ENCODE data around the gene PURB. TPM values are rescaled to one million over a fixed set of nuclear protein-coding genes. Genes with fewer than 3 reads are reported as not detected.
A peak's percentile ranks its signal among the peaks of the same experiment; 100 is the strongest.

The PURB gene
- total and polyA plus RNA-seq, 9 of the 15 experiments (the other 6 are each of a cell fraction or from before 2014, with no cell fraction given) = 1.6 to 14.1 (median 8.8) TPM

GRCh38 chr7:44909596-44910389 lies 24.5 kb upstream of the PURB start (continued):
- TF ChIP-seq ATF3 (IDR thresholded peaks at IDR 0.05) = 0 out of 2 replicates have a peak, but pooled peaks have one; percentile 22
- no peak for TF ChIP-seq ATF3 (CRISPR knock-in tag; conservative IDR thresholded peaks at IDR 0.05)
- peak; percentile 52; the same call in 1 of the 2 replicates for TF ChIP-seq CEBPG (CRISPR knock-in tag; IDR thresholded peaks at IDR 0.05)
- peak; percentile 37 to 50; a peak in 3 of 4 replicates for TF ChIP-seq CEBPG (tag; conservative IDR thresholded peaks at IDR 0.05 in 1 of 2, IDR thresholded peaks at IDR 0.05 in 1 of 2)

DNA sequence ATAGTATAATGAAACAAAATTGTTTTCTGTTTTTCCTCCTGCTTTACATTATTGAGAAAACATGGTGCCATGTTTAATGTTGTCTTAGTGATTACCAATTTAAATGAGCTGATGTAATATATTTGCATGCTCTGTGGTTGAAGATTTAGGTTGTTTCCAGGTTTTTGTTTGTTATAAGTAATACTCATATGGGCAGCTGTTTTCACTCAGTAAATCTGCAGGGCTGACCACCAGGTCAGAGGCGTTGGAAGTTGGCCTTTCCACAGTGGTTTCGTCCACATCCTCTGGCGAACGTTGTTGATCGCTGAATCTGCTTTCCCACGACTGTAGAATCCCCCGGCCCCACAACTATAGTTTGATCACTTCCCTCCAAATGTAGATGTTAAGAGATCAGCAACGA lies 21.6 kb upstream of the PURB start:
- DNase-seq (ENCODE audit: extremely low read depth in 1 of 4, low spot score in 3 of 4) (no peak), ATAC-seq (no peak), FAIRE-seq (no peak)
- no TSS peak for BruUV-seq (replicated peaks)
- Histone ChIP-seq H3K9me3 (replicated peaks; ENCODE audit: control insufficient read depth, insufficient read depth, low read depth, low read length) (no peaks in the 10 kb centered on the region), H3K27me3 (ENCODE audit: control insufficient read depth in 2 of 2, insufficient read depth in 2 of 2, low read length in 2 of 2) (peaks cover 0 to 11% of the 10 kb centered on the region in 2 experiments; a peak in 2 of 5 replicates), H3K4me3 (no peak overlapping the region), H2AFZ (ENCODE audit: low read depth, low read length) (no peak overlapping the region), H3K4me1 (replicated peaks in 1 of 2; ENCODE audit: control insufficient read depth in 2 of 2, insufficient read depth in 2 of 2, low read length in 2 of 2) (peaks cover 0 to 3% of the 10 kb centered on the region in 2 experiments; a peak in 2 of 5 replicates), H3K9ac (ENCODE audit: insufficient read depth in 1 of 2, low read depth in 2 of 2, low read length in 2 of 2) (no peak overlapping the region), H3K9me1 (ENCODE audit: control insufficient read depth, insufficient read depth, low read length) (no peaks in the 10 kb centered on the region), H3K36me3 (ENCODE audit: control insufficient read depth, insufficient read depth, low read length) (no peaks in the 10 kb centered on the region), H4K20me1 (replicated peaks; ENCODE audit: control insufficient read depth, insufficient read depth, low read length) (no peaks in the 10 kb centered on the region), H3K27ac (ENCODE audit: extremely low read depth, low read depth, low read length) (no peak overlapping the region), H3K79me2 (ENCODE audit: control insufficient read depth, insufficient read depth, low read length) (no peaks in the 10 kb centered on the region), H3K4me2 (ENCODE audit: insufficient read depth, low read length) (no peak overlapping the region)
- in situ Hi-C loops (cut with MboI) (no loop called here), intact Hi-C loops (cut with micrococcal nuclease) (no loop called here)
- CTCF ChIA-PET (ENCODE audit: low intra/inter-chr PET ratio) = no interaction called here
- 57% methylated on average over 8 of the region's 8 CpGs for WGBS (ENCODE audit: insufficient coverage, low coverage, missing lambda C conversion rate)
- TF ChIP-seq CREB3 (tag; conservative IDR thresholded peaks at IDR 0.05; ENCODE audit: low read depth) = no peak
- TF ChIP-seq NFIX (CRISPR knock-in tag; IDR thresholded peaks at IDR 0.05; ENCODE audit: low read depth) = no peak
- TF ChIP-seq ZNF347 (CRISPR knock-in tag; IDR thresholded peaks at IDR 0.05; ENCODE audit: low read depth) = no peak
- no peak for TF ChIP-seq ELF2 (CRISPR knock-in tag; IDR thresholded peaks at IDR 0.05)
- no peak for TF ChIP-seq BRD4 (IDR thresholded peaks at IDR 0.05)
- TF ChIP-seq HMGN3 (IDR thresholded peaks at IDR 0.05; ENCODE audit: borderline replicate concordance, extremely low read depth, insufficient read length, low read depth, low read length) = no peak
- TF ChIP-seq, protein P1, sequence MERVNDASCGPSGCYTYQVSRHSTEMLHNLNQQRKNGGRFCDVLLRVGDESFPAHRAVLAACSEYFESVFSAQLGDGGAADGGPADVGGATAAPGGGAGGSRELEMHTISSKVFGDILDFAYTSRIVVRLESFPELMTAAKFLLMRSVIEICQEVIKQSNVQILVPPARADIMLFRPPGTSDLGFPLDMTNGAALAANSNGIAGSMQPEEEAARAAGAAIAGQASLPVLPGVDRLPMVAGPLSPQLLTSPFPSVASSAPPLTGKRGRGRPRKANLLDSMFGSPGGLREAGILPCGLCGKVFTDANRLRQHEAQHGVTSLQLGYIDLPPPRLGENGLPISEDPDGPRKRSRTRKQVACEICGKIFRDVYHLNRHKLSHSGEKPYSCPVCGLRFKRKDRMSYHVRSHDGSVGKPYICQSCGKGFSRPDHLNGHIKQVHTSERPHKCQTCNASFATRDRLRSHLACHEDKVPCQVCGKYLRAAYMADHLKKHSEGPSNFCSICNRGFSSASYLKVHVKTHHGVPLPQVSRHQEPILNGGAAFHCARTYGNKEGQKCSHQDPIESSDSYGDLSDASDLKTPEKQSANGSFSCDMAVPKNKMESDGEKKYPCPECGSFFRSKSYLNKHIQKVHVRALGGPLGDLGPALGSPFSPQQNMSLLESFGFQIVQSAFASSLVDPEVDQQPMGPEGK (CRISPR knock-in tag; IDR thresholded peaks at IDR 0.05; ENCODE audit: borderline replicate concordance) = no peak
- POLR2A ChIA-PET = interaction anchor here (0.7 to 3.1 kb wide), 2 partner anchors 13 to 22 kb away, joined by 3 to 14 read pairs; partner anchors contain the start of gene PURB

All from K562 (cell line).